WTC11 (cell line): Measurements from ENCODE around the gene BDKRB2. TPM values are rescaled to one million over a fixed set of nuclear protein-coding genes. Genes with fewer than 3 reads are reported as not detected.

Experiments
- ATAC-seq: fragments of 200-7000 bp; cut with Tn5 transposase; 2 replicates; pipeline ENCODE4 v1.10.0; 2021; ENCODE audit warnings: mild to moderate bottlenecking, moderate library complexity
- CTCF ChIA-PET: fragments of 300-600 bp; sonication (Branson Sonifier 250); formaldehyde crosslinking; loops from one replicate; lab custom pipeline; 2021; ENCODE audit warnings: antibody characterized with exemption; lab: Charles Lee
- POLR2A ChIA-PET: fragments of 350-600 bp; sonication (Branson Sonifier 250); formaldehyde crosslinking; loops from one replicate; lab custom pipeline; 2021; ENCODE audit warnings: antibody characterized with exemption; lab: Charles Lee
- DNase-seq: peaks from one replicate; pipeline ENCODE4 v3.0.0; 2021; ENCODE audit warnings: low spot score
- H3K27ac Mint-ChIP-seq: 2 replicates; pipeline ENCODE4 v1.8.0; 2021; ENCODE audit warnings: mixed read lengths
- H3K27me3 Mint-ChIP-seq: 2 replicates; pipeline ENCODE4 v1.8.0; 2021; ENCODE audit warnings: low read depth, mild to moderate bottlenecking, moderate library complexity, mixed read lengths
- H3K36me3 Mint-ChIP-seq: 2 replicates; pipeline ENCODE4 v1.8.0; 2021; ENCODE audit warnings: mixed read lengths
- H3K4me1 Mint-ChIP-seq: 2 replicates; pipeline ENCODE4 v1.8.0; 2022; ENCODE audit warnings: mixed read lengths
- H3K4me3 Mint-ChIP-seq: 2 replicates; pipeline ENCODE4 v1.8.0; 2021; ENCODE audit warnings: mild to moderate bottlenecking, moderate library complexity, mixed read lengths
- H3K9me3 Mint-ChIP-seq: 2 replicates; pipeline ENCODE4 v1.8.0; 2021; ENCODE audit warnings: mixed read lengths
- CREB1 ChIP-seq: sonication (generic); formaldehyde crosslinking; IDR thresholded peaks from 2 replicates; pipeline ENCODE4 v1.8.0; 2023; ENCODE audit warnings: mild to moderate bottlenecking, missing genetic modification reagents
- EMX1 ChIP-seq: fragments of 250-450 bp; sonication (Bioruptor Pico); IDR thresholded peaks from 2 replicates; pipeline ENCODE4 v1.8.0; 2021; ENCODE audit warnings: mild to moderate bottlenecking
- ESRRA ChIP-seq: sonication (generic); formaldehyde crosslinking; IDR thresholded peaks from 2 replicates; pipeline ENCODE4 v1.8.1; 2022; ENCODE audit warnings: mild to moderate bottlenecking, missing genetic modification reagents, borderline replicate concordance
- FOXJ3 ChIP-seq: sonication (generic); formaldehyde crosslinking; IDR thresholded peaks from 2 replicates; pipeline ENCODE4 v1.9.0; 2021; ENCODE audit warnings: missing genetic modification reagents, mild to moderate bottlenecking, borderline replicate concordance
- FOXP1 ChIP-seq: sonication (generic); formaldehyde crosslinking; IDR thresholded peaks from 2 replicates; pipeline ENCODE4 v1.8.0; 2022; ENCODE audit warnings: missing genetic modification reagents, mild to moderate bottlenecking, moderate library complexity, borderline replicate concordance
- GRHL2 ChIP-seq: fragments of 250-450 bp; sonication (Bioruptor Pico); IDR thresholded peaks from 2 replicates; pipeline ENCODE4 v1.8.0; 2022; ENCODE audit warnings: mild to moderate bottlenecking, moderate library complexity; ENCODE audit not compliant: insufficient replicate concordance, severe bottlenecking
- HMGA2 ChIP-seq: fragments of 250-450 bp; sonication (Bioruptor Pico); IDR thresholded peaks from 2 replicates; pipeline ENCODE4 v1.4.0; 2021; ENCODE audit warnings: mild to moderate bottlenecking, moderate library complexity
- IRF2 ChIP-seq: sonication (generic); formaldehyde crosslinking; IDR thresholded peaks from 2 replicates; pipeline ENCODE4 v1.8.0; 2022; ENCODE audit warnings: low read depth, missing genetic modification reagents, borderline replicate concordance
- KAT7 ChIP-seq: sonication (generic); formaldehyde crosslinking; IDR thresholded peaks from 2 replicates; pipeline ENCODE4 v1.8.1; 2023; ENCODE audit warnings: missing genetic modification reagents, mild to moderate bottlenecking, borderline replicate concordance
- MXD4 ChIP-seq: fragments of 250-450 bp; sonication (Bioruptor Pico); IDR thresholded peaks from 2 replicates; pipeline ENCODE4 v1.8.0; 2021; ENCODE audit warnings: mild to moderate bottlenecking, moderate library complexity, borderline replicate concordance
- NFATC4 ChIP-seq: fragments of 250-450 bp; sonication (Bioruptor Pico); IDR thresholded peaks from 2 replicates; pipeline ENCODE4 v1.9.0; 2021; ENCODE audit warnings: mild to moderate bottlenecking
- NR2C2 ChIP-seq: sonication (generic); formaldehyde crosslinking; IDR thresholded peaks from 2 replicates; pipeline ENCODE4 v1.8.0; 2022; ENCODE audit warnings: mild to moderate bottlenecking, missing genetic modification reagents
- OVOL2 ChIP-seq: fragments of 250-450 bp; sonication (Bioruptor Pico); IDR thresholded peaks from 2 replicates; pipeline ENCODE4 v1.9.0; 2021; ENCODE audit warnings: mild to moderate bottlenecking, borderline replicate concordance
- RELA ChIP-seq: sonication (generic); formaldehyde crosslinking; IDR thresholded peaks from 2 replicates; pipeline ENCODE4 v1.8.1; 2022; ENCODE audit warnings: missing genetic modification reagents, mild to moderate bottlenecking, borderline replicate concordance
- RORB ChIP-seq: fragments of 250-450 bp; sonication (Bioruptor Pico); IDR thresholded peaks from 2 replicates; pipeline ENCODE4 v1.9.0; 2021; ENCODE audit warnings: mild to moderate bottlenecking
- SP1 ChIP-seq: sonication (generic); formaldehyde crosslinking; conservative IDR thresholded peaks from 2 replicates; pipeline ENCODE4 v1.8.1; 2022; ENCODE audit warnings: missing genetic modification reagents
- TEAD1 ChIP-seq: sonication (generic); formaldehyde crosslinking; IDR thresholded peaks from 2 replicates; pipeline ENCODE4 v1.8.0; 2022; ENCODE audit warnings: mild to moderate bottlenecking, missing genetic modification reagents
- TEAD4 ChIP-seq: sonication (generic); formaldehyde crosslinking; IDR thresholded peaks from 2 replicates; pipeline ENCODE4 v1.8.0; 2022; ENCODE audit warnings: mild to moderate bottlenecking, missing genetic modification reagents
- TP53 ChIP-seq: sonication (generic); formaldehyde crosslinking; IDR thresholded peaks from 2 replicates; pipeline ENCODE4 v1.8.1; 2023; ENCODE audit warnings: mild to moderate bottlenecking, missing genetic modification reagents
- ZBTB21 ChIP-seq: sonication (generic); formaldehyde crosslinking; IDR thresholded peaks from 2 replicates; pipeline ENCODE4 v1.8.1; 2023; ENCODE audit warnings: mild to moderate bottlenecking, missing genetic modification reagents, borderline replicate concordance
- ZNF121 ChIP-seq: sonication (generic); formaldehyde crosslinking; IDR thresholded peaks from 2 replicates; pipeline ENCODE4 v1.8.0; 2023; ENCODE audit warnings: missing genetic modification reagents
- ZNF232 ChIP-seq: sonication (generic); formaldehyde crosslinking; IDR thresholded peaks from 2 replicates; pipeline ENCODE4 v1.8.0; 2022; ENCODE audit warnings: mild to moderate bottlenecking, missing genetic modification reagents
- ZNF423 ChIP-seq: fragments of 250-450 bp; sonication (Bioruptor Pico); IDR thresholded peaks from 2 replicates; pipeline ENCODE4 v2.1.2; 2022; ENCODE audit warnings: mild to moderate bottlenecking, moderate library complexity
- total RNA-seq: library from RNA; stranded (reverse); gene quantifications from 3 replicates; pipeline ENCODE4 v1.2.3, GENCODE V29; 2021
- TF ChIP-seq, protein P1 (sequence below): sonication (generic); formaldehyde crosslinking; IDR thresholded peaks from 2 replicates; pipeline ENCODE4 v1.8.0; 2023; ENCODE audit warnings: missing genetic modification reagents
- TF ChIP-seq, protein P2 (sequence below): sonication (generic); formaldehyde crosslinking; IDR thresholded peaks from 2 replicates; pipeline ENCODE4 v1.8.1; 2023; ENCODE audit warnings: mild to moderate bottlenecking, missing genetic modification reagents
- TF ChIP-seq, protein P3 (sequence below): fragments of 200-600 bp; IDR thresholded peaks from 2 replicates; pipeline ENCODE4 v1.8.0; 2022; ENCODE audit warnings: antibody characterized with exemption
- TF ChIP-seq, protein P4 (sequence below): sonication (generic); formaldehyde crosslinking; IDR thresholded peaks from 2 replicates; pipeline ENCODE4 v1.8.1; 2023; ENCODE audit warnings: mild to moderate bottlenecking, missing genetic modification reagents
- TF ChIP-seq, protein P5 (sequence below): sonication (generic); formaldehyde crosslinking; IDR thresholded peaks from 2 replicates; pipeline ENCODE4 v1.8.0; 2022; ENCODE audit warnings: mild to moderate bottlenecking, missing genetic modification reagents
- TF ChIP-seq, protein P6 (sequence below): fragments of 250-450 bp; sonication (Bioruptor Pico); IDR thresholded peaks from 2 replicates; pipeline ENCODE4 v2.1.2; 2022; ENCODE audit warnings: mild to moderate bottlenecking, moderate library complexity

Gene BDKRB2
- total RNA-seq, 1 experiment from 2014 or later, result 0.17 TPM

DNA sequence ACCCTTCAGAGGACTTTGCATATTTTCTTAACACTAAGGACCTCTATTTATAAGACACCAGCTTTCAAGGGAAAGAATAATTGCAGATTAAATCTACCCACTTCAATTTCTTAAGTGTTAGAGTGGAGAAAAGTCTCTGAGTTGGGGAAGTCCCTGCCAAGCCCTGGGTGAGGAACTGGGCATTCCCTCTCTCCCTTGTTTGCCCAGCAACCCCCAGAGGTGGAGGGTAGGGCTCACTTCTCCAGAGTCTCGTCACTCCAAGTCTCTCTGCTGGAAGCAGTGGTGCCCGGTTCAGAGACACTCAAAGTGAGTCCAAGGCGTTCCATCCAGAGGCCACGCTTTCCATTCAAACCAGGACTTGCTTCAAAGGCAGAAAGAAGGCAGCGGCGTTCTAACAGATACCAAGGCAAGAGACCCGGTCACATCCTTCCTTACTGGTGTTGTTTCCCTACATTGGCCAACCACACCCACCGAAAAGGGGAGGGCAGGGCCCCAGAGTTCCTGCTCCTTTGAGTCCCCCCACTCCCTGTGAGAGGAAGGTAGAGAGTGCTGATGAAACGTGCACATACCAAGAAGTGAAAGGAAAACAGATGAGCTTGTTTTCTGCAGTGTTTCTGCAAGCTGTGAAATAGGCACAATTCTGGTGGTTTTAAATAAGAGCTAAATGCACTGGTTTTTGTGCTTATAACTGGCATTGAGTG is 6.1 kb upstream of the BDKRB2 start:
- ChIA-PET POLR2A (no interaction called here), CTCF (no interaction called here)
- TF ChIP-seq, protein P1, sequence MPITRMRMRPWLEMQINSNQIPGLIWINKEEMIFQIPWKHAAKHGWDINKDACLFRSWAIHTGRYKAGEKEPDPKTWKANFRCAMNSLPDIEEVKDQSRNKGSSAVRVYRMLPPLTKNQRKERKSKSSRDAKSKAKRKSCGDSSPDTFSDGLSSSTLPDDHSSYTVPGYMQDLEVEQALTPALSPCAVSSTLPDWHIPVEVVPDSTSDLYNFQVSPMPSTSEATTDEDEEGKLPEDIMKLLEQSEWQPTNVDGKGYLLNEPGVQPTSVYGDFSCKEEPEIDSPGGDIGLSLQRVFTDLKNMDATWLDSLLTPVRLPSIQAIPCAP (CRISPR knock-in tag), result no peak
- no peak for TF ChIP-seq ZBTB21 (CRISPR knock-in tag)
- no peak for TF ChIP-seq SP1 (CRISPR knock-in tag)
- TF ChIP-seq, protein P2, sequence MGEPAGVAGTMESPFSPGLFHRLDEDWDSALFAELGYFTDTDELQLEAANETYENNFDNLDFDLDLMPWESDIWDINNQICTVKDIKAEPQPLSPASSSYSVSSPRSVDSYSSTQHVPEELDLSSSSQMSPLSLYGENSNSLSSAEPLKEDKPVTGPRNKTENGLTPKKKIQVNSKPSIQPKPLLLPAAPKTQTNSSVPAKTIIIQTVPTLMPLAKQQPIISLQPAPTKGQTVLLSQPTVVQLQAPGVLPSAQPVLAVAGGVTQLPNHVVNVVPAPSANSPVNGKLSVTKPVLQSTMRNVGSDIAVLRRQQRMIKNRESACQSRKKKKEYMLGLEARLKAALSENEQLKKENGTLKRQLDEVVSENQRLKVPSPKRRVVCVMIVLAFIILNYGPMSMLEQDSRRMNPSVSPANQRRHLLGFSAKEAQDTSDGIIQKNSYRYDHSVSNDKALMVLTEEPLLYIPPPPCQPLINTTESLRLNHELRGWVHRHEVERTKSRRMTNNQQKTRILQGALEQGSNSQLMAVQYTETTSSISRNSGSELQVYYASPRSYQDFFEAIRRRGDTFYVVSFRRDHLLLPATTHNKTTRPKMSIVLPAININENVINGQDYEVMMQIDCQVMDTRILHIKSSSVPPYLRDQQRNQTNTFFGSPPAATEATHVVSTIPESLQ (CRISPR knock-in tag), result no peak
- no peak for TF ChIP-seq CREB1 (CRISPR knock-in tag)
- TF ChIP-seq RELA (CRISPR knock-in tag), result no peak
- TF ChIP-seq KAT7, result no peak
- TF ChIP-seq MXD4, result no peak
- no peak for TF ChIP-seq TP53 (CRISPR knock-in tag)
- no peak for TF ChIP-seq RORB (CRISPR knock-in tag)
- no peak for TF ChIP-seq ZNF423
- TF ChIP-seq, protein P3, sequence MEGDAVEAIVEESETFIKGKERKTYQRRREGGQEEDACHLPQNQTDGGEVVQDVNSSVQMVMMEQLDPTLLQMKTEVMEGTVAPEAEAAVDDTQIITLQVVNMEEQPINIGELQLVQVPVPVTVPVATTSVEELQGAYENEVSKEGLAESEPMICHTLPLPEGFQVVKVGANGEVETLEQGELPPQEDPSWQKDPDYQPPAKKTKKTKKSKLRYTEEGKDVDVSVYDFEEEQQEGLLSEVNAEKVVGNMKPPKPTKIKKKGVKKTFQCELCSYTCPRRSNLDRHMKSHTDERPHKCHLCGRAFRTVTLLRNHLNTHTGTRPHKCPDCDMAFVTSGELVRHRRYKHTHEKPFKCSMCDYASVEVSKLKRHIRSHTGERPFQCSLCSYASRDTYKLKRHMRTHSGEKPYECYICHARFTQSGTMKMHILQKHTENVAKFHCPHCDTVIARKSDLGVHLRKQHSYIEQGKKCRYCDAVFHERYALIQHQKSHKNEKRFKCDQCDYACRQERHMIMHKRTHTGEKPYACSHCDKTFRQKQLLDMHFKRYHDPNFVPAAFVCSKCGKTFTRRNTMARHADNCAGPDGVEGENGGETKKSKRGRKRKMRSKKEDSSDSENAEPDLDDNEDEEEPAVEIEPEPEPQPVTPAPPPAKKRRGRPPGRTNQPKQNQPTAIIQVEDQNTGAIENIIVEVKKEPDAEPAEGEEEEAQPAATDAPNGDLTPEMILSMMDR, result no peak
- no peak for TF ChIP-seq TEAD1 (CRISPR knock-in tag)
- TF ChIP-seq OVOL2, result no peak
- no peak for TF ChIP-seq HMGA2 (CRISPR knock-in tag)
- no peak for TF ChIP-seq NR2C2 (CRISPR knock-in tag)
- TF ChIP-seq, protein P4, sequence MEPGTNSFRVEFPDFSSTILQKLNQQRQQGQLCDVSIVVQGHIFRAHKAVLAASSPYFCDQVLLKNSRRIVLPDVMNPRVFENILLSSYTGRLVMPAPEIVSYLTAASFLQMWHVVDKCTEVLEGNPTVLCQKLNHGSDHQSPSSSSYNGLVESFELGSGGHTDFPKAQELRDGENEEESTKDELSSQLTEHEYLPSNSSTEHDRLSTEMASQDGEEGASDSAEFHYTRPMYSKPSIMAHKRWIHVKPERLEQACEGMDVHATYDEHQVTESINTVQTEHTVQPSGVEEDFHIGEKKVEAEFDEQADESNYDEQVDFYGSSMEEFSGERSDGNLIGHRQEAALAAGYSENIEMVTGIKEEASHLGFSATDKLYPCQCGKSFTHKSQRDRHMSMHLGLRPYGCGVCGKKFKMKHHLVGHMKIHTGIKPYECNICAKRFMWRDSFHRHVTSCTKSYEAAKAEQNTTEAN, result no peak
- Mint-ChIP-seq H3K27me3 (peaks cover 11% of the 10 kb centered on the region), H3K4me3 (no peak overlapping the region), H3K27ac (no peak overlapping the region), H3K4me1 (peaks cover 18% of the 10 kb centered on the region), H3K36me3 (no peaks in the 10 kb centered on the region), H3K9me3 (no peaks in the 10 kb centered on the region)
- ATAC-seq, result no peak
- no peak for DNase-seq

DNA sequence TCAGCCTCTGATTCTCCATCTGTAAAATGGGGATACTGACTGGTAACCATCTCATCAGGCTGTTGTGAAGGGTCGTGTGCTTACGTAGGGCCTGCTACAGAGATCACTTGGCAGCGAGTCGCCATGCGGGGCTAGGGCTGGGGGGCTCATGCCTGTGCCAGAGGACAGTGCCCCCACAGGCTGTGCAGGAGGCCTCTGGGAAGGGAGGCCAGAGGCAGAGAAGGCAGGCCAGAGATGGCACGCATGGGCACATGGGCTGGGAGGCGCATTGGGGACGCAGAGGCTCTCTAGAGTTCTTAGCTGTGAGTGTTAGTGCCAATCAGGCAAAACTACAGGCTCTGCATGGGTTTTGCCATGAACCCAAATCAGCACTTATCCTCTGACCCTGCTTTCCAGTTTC is 3.5 kb upstream of the BDKRB2 start:
- Mint-ChIP-seq H3K27ac (no peak overlapping the region), H3K4me1 (peaks cover 27% of the 10 kb centered on the region), H3K9me3 (no peaks in the 10 kb centered on the region), H3K4me3 (no peak overlapping the region), H3K27me3 (peaks cover 30% of the 10 kb centered on the region), H3K36me3 (no peaks in the 10 kb centered on the region)
- DNase-seq, result no peak
- no peak for ATAC-seq
- CTCF ChIA-PET, result no interaction called here
- POLR2A ChIA-PET, result interaction anchor here (0.6 kb wide), 1 partner anchor 822 kb away, joined by 3 read pairs; no protein-coding TSS in a partner anchor
- TF ChIP-seq TEAD4 (CRISPR knock-in tag), result no peak
- no peak for TF ChIP-seq NFATC4
- TF ChIP-seq ESRRA (CRISPR knock-in tag), result no peak
- no peak for TF ChIP-seq ZNF121 (CRISPR knock-in tag)
- no peak for TF ChIP-seq ZNF232 (CRISPR knock-in tag)
- no peak for TF ChIP-seq GRHL2 (CRISPR knock-in tag)
- no peak for TF ChIP-seq IRF2 (CRISPR knock-in tag)
- no peak for TF ChIP-seq FOXP1 (CRISPR knock-in tag)
- TF ChIP-seq MXD4, result no peak
- TF ChIP-seq, protein P5, sequence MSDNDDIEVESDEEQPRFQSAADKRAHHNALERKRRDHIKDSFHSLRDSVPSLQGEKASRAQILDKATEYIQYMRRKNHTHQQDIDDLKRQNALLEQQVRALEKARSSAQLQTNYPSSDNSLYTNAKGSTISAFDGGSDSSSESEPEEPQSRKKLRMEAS (CRISPR knock-in tag), result no peak
- TF ChIP-seq, protein P6, sequence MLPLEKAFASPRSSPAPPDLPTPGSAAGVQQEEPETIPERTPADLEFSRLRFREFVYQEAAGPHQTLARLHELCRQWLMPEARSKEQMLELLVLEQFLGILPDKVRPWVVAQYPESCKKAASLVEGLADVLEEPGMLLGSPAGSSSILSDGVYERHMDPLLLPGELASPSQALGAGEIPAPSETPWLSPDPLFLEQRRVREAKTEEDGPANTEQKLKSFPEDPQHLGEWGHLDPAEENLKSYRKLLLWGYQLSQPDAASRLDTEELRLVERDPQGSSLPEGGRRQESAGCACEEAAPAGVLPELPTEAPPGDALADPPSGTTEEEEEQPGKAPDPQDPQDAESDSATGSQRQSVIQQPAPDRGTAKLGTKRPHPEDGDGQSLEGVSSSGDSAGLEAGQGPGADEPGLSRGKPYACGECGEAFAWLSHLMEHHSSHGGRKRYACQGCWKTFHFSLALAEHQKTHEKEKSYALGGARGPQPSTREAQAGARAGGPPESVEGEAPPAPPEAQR (CRISPR knock-in tag), result no peak
- no peak for TF ChIP-seq FOXJ3 (CRISPR knock-in tag)
- no peak for TF ChIP-seq EMX1 (CRISPR knock-in tag)
- TF ChIP-seq SP1 (CRISPR knock-in tag), result no peak
